Activated CD4-positive, alpha-beta memory T cell treated with anti-CD3 and anti-CD28 coated beads, Interleukin-2, amount 10 ng/mL, durations not matched to agents 7 days and 5 days (primary cell): Measurements from ENCODE around the gene LIX1L. TPM values are rescaled to one million over a fixed set of nuclear protein-coding genes. Genes with fewer than 3 reads are reported as not detected.

Source experiments
- CTCF ChIA-PET: fragments of 350-600 bp; sonication (Branson Sonifier 250); formaldehyde crosslinking; loops from one replicate; lab custom pipeline; 2021; ENCODE audit warnings: antibody characterized with exemption, inconsistent platforms; lab: Charles Lee
- POLR2A ChIA-PET: fragments of 350-600 bp; sonication (Branson Sonifier 250); formaldehyde crosslinking; loops from one replicate; lab custom pipeline; 2021; ENCODE audit warnings: antibody characterized with exemption; lab: Charles Lee
- DNase-seq: peaks from one replicate; pipeline ENCODE4 v3.0.0-alpha.2; 2020
- H3K27ac Mint-ChIP-seq: one replicate; pipeline ENCODE4 v1.8.0; 2021; ENCODE audit warnings: mild to moderate bottlenecking, mixed read lengths
- H3K27me3 Mint-ChIP-seq: one replicate; pipeline ENCODE4 v1.8.0; 2021; ENCODE audit warnings: mixed read lengths
- H3K36me3 Mint-ChIP-seq: one replicate; pipeline ENCODE4 v1.8.0; 2021; ENCODE audit warnings: low read depth, mixed read lengths
- H3K4me1 Mint-ChIP-seq: one replicate; pipeline ENCODE4 v1.8.0; 2021; ENCODE audit warnings: mixed read lengths
- H3K4me3 Mint-ChIP-seq: one replicate; pipeline ENCODE4 v1.8.0; 2021; ENCODE audit warnings: mild to moderate bottlenecking, mixed read lengths
- H3K9me3 Mint-ChIP-seq: one replicate; pipeline ENCODE4 v1.8.0; 2021; ENCODE audit warnings: mixed read lengths
- total RNA-seq, 2 experiments: library from RNA; stranded (reverse); gene quantifications; one replicate each; pipeline ENCODE4 v1.2.3, GENCODE V29; 2021

Gene LIX1L
- 10 to 100 TPM; 50.3 to 51.0 TPM for total RNA-seq

DNA sequence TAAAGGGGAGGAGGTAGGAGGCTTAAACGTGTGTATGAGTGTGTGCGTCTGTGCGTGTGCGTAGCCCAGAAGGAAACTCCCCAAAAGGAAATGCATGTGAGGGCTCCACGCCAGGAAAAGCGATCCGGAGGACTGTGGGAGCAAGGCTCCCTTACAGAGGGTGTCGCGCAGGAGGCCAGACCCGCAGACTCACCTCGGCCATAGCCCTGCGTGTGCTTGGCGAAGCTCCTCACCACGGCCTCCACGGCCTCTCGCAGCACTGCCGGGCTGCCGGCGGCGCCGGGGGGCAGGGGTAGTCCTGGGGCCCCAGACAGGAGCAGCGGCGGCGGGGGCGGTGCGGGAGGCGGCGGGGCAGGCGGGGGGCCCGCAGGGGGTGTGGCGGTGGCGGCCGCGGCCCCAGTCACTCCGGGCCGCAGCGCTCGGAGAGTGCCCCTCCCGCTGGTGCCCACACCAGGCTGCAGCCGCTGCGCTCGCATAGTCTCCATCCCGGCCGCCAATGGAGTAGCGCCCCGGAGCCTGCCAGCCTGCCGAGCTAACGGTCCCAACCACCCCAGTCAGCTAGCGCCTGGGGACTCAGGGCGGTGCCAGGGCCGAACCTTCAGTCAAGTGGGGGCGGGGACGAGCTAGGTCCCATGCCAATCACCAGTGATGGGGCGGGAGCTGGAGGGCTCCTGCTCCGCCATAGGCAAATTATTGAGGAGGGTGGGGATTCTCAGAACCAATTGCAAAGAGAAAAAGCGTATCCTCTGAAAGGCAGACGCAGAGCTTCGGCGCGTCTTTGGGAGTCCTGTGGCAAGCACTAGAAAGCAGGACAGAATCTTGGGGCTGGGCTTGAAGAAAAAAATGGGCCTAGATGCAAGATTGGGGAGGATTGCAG lies at the start of gene LIX1L:
LIX1L (minus strand) TSS at position 575 of the 877 bp plus-strand sequence; CDS start at position 485, 90 bp downstream.
- H3K4me1 Mint-ChIP-seq, result peaks cover 73% of the 10 kb centered on the region
- H3K36me3 Mint-ChIP-seq, result peaks cover 14% of the 10 kb centered on the region
- peaks cover 5% of the 10 kb centered on the region for H3K27me3 Mint-ChIP-seq
- peak; percentile 96 for DNase-seq
- ChIA-PET POLR2A (interaction anchor here (0.6 to 12.6 kb wide), 28 partner anchors 8 to 677 kb away, joined by 3 to 264 read pairs (median 6); partner anchors contain the start of genes NUDT17, PEX11B, PIAS3 and RBM8A), CTCF (interaction anchor here (0.6 to 5.9 kb wide), 17 partner anchors 13 to 113 kb away, joined by 3 to 34 read pairs (median 5); partner anchors contain the start of genes NUDT17 and RBM8A)
- H3K4me3 Mint-ChIP-seq, result peak within 1 kb of the TSS; percentile 86
- H3K27ac Mint-ChIP-seq, result peak within 1 kb of the TSS; percentile 86
- H3K9me3 Mint-ChIP-seq, result no peaks in the 10 kb centered on the region

GRCh38 chr1:146001709-146002108 lies 43.9 kb upstream of the LIX1L start:
- DNase-seq, result no peak
- CTCF ChIA-PET, result interaction anchor here (14.9 kb wide), 1 partner anchor 22 kb away, joined by 349 read pairs; no protein-coding TSS in a partner anchor
- H3K4me1 Mint-ChIP-seq, result peaks cover 63% of the 10 kb centered on the region
- H3K4me3 Mint-ChIP-seq, result no peak overlapping the region
- H3K36me3 Mint-ChIP-seq, result no peaks in the 10 kb centered on the region
- no peaks in the 10 kb centered on the region for H3K27me3 Mint-ChIP-seq
- H3K27ac Mint-ChIP-seq, result no peak overlapping the region
- H3K9me3 Mint-ChIP-seq, result no peaks in the 10 kb centered on the region
- POLR2A ChIA-PET, result interaction anchor here (0.8 to 6.8 kb wide), 6 partner anchors 9 to 74 kb away, joined by 3 to 124 read pairs (median 6); partner anchors contain the start of genes LIX1L and RBM8A

DNA sequence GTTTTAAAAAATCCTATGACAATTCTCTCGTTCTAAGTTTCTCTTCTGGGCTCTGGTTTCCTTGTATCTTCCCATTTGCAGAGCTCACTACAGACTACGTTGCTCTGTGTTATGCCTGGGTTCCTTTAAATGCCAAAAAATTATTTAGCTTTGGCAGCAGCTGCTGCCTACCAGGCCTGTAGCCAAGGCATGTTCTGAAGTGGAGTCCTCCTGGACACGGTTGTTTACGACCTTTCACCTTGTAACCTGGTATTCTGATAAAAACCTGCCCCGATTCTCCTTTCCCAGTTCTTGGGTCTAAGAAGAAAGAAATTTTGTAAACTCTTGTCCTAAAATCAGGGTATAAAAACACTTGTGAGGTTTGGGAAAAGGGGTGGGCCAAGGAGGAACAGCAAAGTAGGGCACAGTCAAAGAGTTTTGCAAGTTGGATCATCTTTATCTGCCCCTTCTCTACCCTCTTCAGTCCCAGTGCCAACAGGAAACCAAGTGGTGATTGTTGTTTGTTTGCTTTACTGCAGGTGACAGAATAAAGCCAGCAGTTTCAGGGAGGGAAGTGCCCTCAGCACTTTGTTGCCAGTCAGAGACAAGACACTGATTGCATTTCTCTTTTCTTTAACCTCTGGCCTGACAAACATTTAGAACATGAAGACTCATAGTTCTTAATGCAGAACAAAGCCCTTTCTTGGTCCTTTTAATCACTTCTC lies 41.7 kb upstream of the LIX1L start:
- peak overlapping the region; percentile 47 for H3K4me3 Mint-ChIP-seq
- peaks cover 20% of the 10 kb centered on the region for H3K36me3 Mint-ChIP-seq
- H3K27me3 Mint-ChIP-seq, result no peaks in the 10 kb centered on the region
- CTCF ChIA-PET, result interaction anchor here (4.0 to 13.8 kb wide), 2 partner anchors 7 to 21 kb away, joined by 30 to 177 read pairs; no protein-coding TSS in a partner anchor
- H3K27ac Mint-ChIP-seq, result peak overlapping the region; percentile 97
- H3K9me3 Mint-ChIP-seq, result no peaks in the 10 kb centered on the region
- POLR2A ChIA-PET, result interaction anchor here (0.6 to 12.9 kb wide), 6 partner anchors 8 to 41 kb away, joined by 3 to 582 read pairs (median 34); partner anchors contain the start of gene LIX1L
- peaks cover 45% of the 10 kb centered on the region for H3K4me1 Mint-ChIP-seq
- peak; percentile 35 for DNase-seq

GRCh38 chr1:145997718-145998023 lies 39.9 kb upstream of the LIX1L start:
- H3K4me1 Mint-ChIP-seq, result peaks cover 58% of the 10 kb centered on the region
- peaks cover 39% of the 10 kb centered on the region for H3K36me3 Mint-ChIP-seq
- CTCF ChIA-PET, result interaction anchor here (1.2 to 13.8 kb wide), 7 partner anchors 9 to 40 kb away, joined by 3 to 177 read pairs (median 6); partner anchors contain the start of genes ANKRD34A, LIX1L and POLR3GL
- POLR2A ChIA-PET, result interaction anchor here (0.6 to 12.9 kb wide), 12 partner anchors 7 to 138 kb away, joined by 3 to 582 read pairs (median 18); partner anchors contain the start of genes ANKRD34A, LIX1L, POLR3GL and RBM8A
- no peaks in the 10 kb centered on the region for H3K9me3 Mint-ChIP-seq
- H3K27ac Mint-ChIP-seq, result peak overlapping the region; percentile 97
- no peak for DNase-seq
- H3K27me3 Mint-ChIP-seq, result no peaks in the 10 kb centered on the region
- H3K4me3 Mint-ChIP-seq, result peak overlapping the region; percentile 93

- Mint-ChIP-seq H3K27ac (peak overlapping the region; percentile 97), H3K4me3 (peak overlapping the region; percentile 93), H3K4me1 (peaks cover 62% of the 10 kb centered on the region), H3K9me3 (no peaks in the 10 kb centered on the region), H3K36me3 (peaks cover 44% of the 10 kb centered on the region), H3K27me3 (no peaks in the 10 kb centered on the region)
- CTCF ChIA-PET, result interaction anchor here (0.9 to 13.8 kb wide), 10 partner anchors 9 to 152 kb away, joined by 3 to 177 read pairs (median 4); partner anchors contain the start of genes ANKRD34A, LIX1L, NUDT17 and POLR3GL
- POLR2A ChIA-PET, result interaction anchor here (0.8 to 12.9 kb wide), 14 partner anchors 11 to 122 kb away, joined by 3 to 582 read pairs (median 7); partner anchors contain the start of genes ANKRD34A, LIX1L, POLR3GL and RBM8A
- peak; percentile 61 for DNase-seq
These were observed 39.4 kb upstream of the LIX1L start for GRCh38 chr1:145997016-145997717.

GRCh38 chr1:145996433-145997015 lies 38.7 kb upstream of the LIX1L start, which contains the start of gene TXNIP:
Gene TXNIP (minus strand): TSS chr1:145996579. CDS start chr1:145996266, 313 bp downstream.
- ChIA-PET POLR2A (interaction anchor here (0.6 to 12.9 kb wide), 17 partner anchors 12 to 716 kb away, joined by 3 to 582 read pairs (median 4); partner anchors contain the start of genes ANKRD34A, LIX1L, PIAS3 and POLR3GL), CTCF (interaction anchor here (0.9 to 13.8 kb wide), 8 partner anchors 8 to 151 kb away, joined by 3 to 177 read pairs (median 4); partner anchors contain the start of genes ANKRD34A, LIX1L, NUDT17 and POLR3GL)
- Mint-ChIP-seq H3K36me3 (peaks cover 50% of the 10 kb centered on the region), H3K27me3 (no peaks in the 10 kb centered on the region), H3K4me1 (peaks cover 63% of the 10 kb centered on the region), H3K27ac (peak within 1 kb of the TSS; percentile 97), H3K4me3 (peak within 1 kb of the TSS; percentile 93), H3K9me3 (no peaks in the 10 kb centered on the region)
- DNase-seq, result peak; percentile 96

DNA sequence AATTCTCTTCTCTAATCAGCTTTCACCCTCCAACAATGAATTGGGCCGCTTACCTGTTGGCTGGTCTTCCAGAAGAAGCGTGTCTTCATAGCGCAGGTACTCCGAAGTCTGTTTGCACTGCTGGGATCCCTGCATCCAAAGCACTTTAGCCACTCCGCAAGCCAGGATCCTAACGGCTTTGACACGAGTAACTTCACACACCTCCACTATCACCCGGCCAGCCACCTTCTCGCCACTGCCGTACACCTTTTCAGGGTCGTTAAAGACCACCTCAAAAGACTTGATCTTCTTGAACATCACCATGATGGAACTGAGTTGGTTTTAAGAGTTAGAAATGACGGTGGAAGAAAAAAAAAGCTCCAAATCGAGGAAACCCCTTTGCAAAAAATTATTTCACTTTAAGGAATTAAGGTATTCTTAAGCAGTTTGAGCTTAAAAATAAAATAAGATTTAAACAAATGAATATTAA lies 38.2 kb upstream of the LIX1L start:
- peaks cover 51% of the 10 kb centered on the region for H3K36me3 Mint-ChIP-seq
- DNase-seq, result no peak
- H3K27me3 Mint-ChIP-seq, result no peaks in the 10 kb centered on the region

DNA sequence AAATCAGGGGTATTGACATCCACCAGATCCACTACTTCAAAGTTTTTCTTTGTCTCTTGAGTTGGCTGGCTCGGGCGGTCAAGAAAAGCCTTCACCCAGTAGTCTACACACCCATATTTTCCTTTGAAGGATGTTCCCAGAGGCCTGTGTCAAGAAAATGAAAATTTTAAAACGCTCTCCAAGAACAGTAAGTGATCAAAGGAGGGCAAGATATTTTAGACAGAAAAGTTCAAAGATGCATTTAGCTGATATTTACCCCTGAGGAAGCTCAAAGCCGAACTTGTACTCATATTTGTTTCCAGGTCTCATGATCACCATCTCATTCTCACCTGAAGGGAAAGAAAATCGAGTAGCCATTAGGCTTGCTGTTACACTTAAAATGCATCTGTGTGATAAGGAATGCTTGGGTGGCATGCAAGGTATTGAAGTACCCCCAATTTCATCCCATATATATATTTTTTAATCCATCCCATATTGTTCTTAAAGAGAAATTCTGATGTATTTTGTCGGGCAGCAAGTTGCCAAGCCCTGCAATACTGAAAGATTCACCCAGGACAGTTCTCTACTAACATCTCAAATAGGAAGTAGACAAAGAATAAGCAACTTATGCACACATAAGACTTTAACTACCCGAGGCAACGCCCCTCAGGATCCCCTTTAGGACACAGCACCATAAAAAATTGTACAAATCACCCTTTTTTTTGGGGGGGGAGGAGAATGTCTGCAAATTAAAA lies 37.5 kb upstream of the LIX1L start:
- H3K9me3 Mint-ChIP-seq, result no peaks in the 10 kb centered on the region
- peaks cover 64% of the 10 kb centered on the region for H3K4me1 Mint-ChIP-seq
- ChIA-PET POLR2A (interaction anchor here (0.6 to 12.9 kb wide), 11 partner anchors 13 to 136 kb away, joined by 3 to 582 read pairs (median 30); partner anchors contain the start of genes ANKRD34A, LIX1L, PIAS3 and POLR3GL), CTCF (interaction anchor here (0.9 to 13.8 kb wide), 3 partner anchors 12 to 150 kb away, joined by 3 to 177 read pairs (median 4); partner anchors contain the start of gene NUDT17)
- no peak for DNase-seq
- peaks cover 51% of the 10 kb centered on the region for H3K36me3 Mint-ChIP-seq
- H3K27me3 Mint-ChIP-seq, result no peaks in the 10 kb centered on the region
- peak overlapping the region; percentile 93 for H3K4me3 Mint-ChIP-seq
- peak overlapping the region; percentile 97 for H3K27ac Mint-ChIP-seq

More for the DNA sequence above, 38.2 kb upstream of the LIX1L start:
- H3K4me3 Mint-ChIP-seq, result peak overlapping the region; percentile 93
- CTCF ChIA-PET, result interaction anchor here (0.9 to 13.8 kb wide), 6 partner anchors 8 to 151 kb away, joined by 3 to 177 read pairs (median 6); partner anchors contain the start of genes ANKRD34A, NUDT17 and POLR3GL
- H3K27ac Mint-ChIP-seq, result peak overlapping the region; percentile 97
- POLR2A ChIA-PET, result interaction anchor here (0.6 to 12.9 kb wide), 15 partner anchors 12 to 715 kb away, joined by 3 to 582 read pairs (median 4); partner anchors contain the start of genes ANKRD34A, LIX1L, PIAS3 and POLR3GL
- peaks cover 61% of the 10 kb centered on the region for H3K4me1 Mint-ChIP-seq
- H3K9me3 Mint-ChIP-seq, result no peaks in the 10 kb centered on the region

DNA sequence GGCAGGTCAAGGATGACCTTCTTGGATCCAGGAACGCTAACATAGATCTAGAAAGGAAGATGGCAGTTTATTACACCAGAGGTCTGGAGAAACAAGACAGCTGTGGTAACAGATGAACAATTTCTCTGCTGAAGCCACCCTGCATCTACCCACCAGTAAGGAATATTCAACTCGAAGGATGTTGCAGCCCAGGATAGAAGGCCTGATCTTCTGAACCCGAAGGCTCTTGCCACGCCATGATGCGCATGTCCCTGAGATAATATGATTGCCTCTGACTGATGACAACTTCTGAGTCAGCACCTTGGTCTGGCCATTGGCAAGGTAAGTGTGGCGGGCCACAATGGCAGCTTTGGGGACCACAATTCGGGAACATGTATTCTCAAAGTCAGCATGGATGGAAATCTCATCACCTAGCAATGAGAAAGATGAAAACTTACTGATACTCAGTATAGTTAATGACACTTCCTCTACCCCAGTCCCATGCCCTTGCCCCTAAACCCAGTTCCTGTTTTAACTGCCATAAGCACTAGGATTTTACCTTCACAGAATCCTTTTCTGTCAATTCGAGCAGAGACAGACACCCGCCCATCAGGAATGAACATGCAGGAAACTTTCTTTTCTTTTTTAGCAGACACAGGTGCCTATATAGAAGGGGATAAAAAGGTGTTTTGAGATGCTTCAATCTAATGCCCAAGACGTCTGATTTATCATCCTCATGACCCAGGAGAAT lies 36.7 kb upstream of the LIX1L start:
- peak overlapping the region; percentile 97 for H3K27ac Mint-ChIP-seq
- no peaks in the 10 kb centered on the region for H3K27me3 Mint-ChIP-seq
- H3K36me3 Mint-ChIP-seq, result peaks cover 51% of the 10 kb centered on the region
- H3K9me3 Mint-ChIP-seq, result no peaks in the 10 kb centered on the region
- ChIA-PET CTCF (interaction anchor here (0.9 to 13.8 kb wide), 4 partner anchors 13 to 149 kb away, joined by 3 to 177 read pairs (median 4); partner anchors contain the start of gene NUDT17), POLR2A (interaction anchor here (1.2 to 12.9 kb wide), 7 partner anchors 13 to 123 kb away, joined by 3 to 582 read pairs (median 33); partner anchors contain the start of genes ANKRD34A, LIX1L, POLR3GL and RBM8A)
- peak overlapping the region; percentile 93 for H3K4me3 Mint-ChIP-seq
- DNase-seq, result peak; percentile 58
- peaks cover 59% of the 10 kb centered on the region for H3K4me1 Mint-ChIP-seq
